Endothelial cell of umbilical vein (primary cell): ENCODE results near the gene SDSL. TPM values are rescaled to one million over a fixed set of nuclear protein-coding genes. Genes with fewer than 3 reads are reported as not detected.

ENCODE experiments used
- BruUV-seq: library from RNA; stranded (reverse); fragments of 400-500 nt; replicated peaks from 2 replicates; lab custom pipeline; 2021; lab: Mats Ljungman, UMichigan
- CTCF ChIA-PET: fragments of 300-600, 350-600 bp; sonication (Branson Sonifier 250); formaldehyde crosslinking; loops from one replicate; lab custom pipeline; 2021; ENCODE audit warnings: antibody characterized with exemption, inconsistent platforms; lab: Charles Lee
- POLR2A ChIA-PET: fragments of 300-600, 350-600 bp; sonication (Branson Sonifier 250); formaldehyde crosslinking; loops from one replicate; lab custom pipeline; 2021; ENCODE audit warnings: antibody characterized with exemption, inconsistent platforms; lab: Charles Lee
- DNase-seq: peaks from one replicate; pipeline ENCODE4 v3.0.0-alpha.2; 2011; ENCODE audit warnings: low read depth, low spot score
- FAIRE-seq: peaks from 2 replicates; lab custom pipeline; 2011; peaks lifted over from hg19 to GRCh38; lab: Jason Lieb, UNC
- H2AFZ ChIP-seq: 2 replicates; pipeline ENCODE4 v1.6.0; 2012; ENCODE audit warnings: low read depth, low read length, control low read depth, inconsistent platforms
- H3K27ac ChIP-seq: 2 replicates; pipeline ENCODE4 v1.5.1; 2011; ENCODE audit warnings: low read depth, mild to moderate bottlenecking, control low read depth, low read length, moderate library complexity; ENCODE audit not compliant: insufficient read depth
- H3K27me3 ChIP-seq, 2 experiments: 2 replicates each; pipeline versions ENCODE4 v1.6.0 to v1.6.1; 2011; ENCODE audit warnings: low read length in 2 of 2, mixed read lengths in 1 of 2; ENCODE audit not compliant: control insufficient read depth in 2 of 2, insufficient read depth in 2 of 2
- H3K36me3 ChIP-seq, 2 experiments: 2 replicates in 1 of 2; 3 replicates in 1 of 2; pipeline ENCODE4 v1.5.1; 2011; ENCODE audit warnings: low read length in 2 of 2, mild to moderate bottlenecking in 1 of 2, moderate library complexity in 1 of 2; ENCODE audit not compliant: control insufficient read depth in 2 of 2, insufficient read depth in 2 of 2; ENCODE audit errors: extremely low read depth in 1 of 2
- H3K4me1 ChIP-seq: 3 replicates; pipeline ENCODE4 v1.5.1; 2011; ENCODE audit warnings: mild to moderate bottlenecking, low read length; ENCODE audit not compliant: control insufficient read depth, insufficient read depth; ENCODE audit errors: extremely low read depth
- H3K4me2 ChIP-seq: 2 replicates; pipeline ENCODE4 v1.6.1; 2011; ENCODE audit warnings: low read length, control low read depth, mixed read lengths; ENCODE audit not compliant: insufficient read depth
- H3K4me3 ChIP-seq, 3 experiments: fragments of 200-600 bp in 1 of 3; sonication (generic), shearing (Covaris generic) in 1 of 3; replicated peaks in 1 of 3; 2 replicates each; pipeline ENCODE4 v1.5.1; 2011 to 2016; ENCODE audit warnings: control low read depth in 3 of 3, low read length in 3 of 3, mild to moderate bottlenecking in 2 of 3, inconsistent platforms in 1 of 3, low read depth in 1 of 3, moderate library complexity in 1 of 3; ENCODE audit not compliant: insufficient read depth in 1 of 3
- H3K79me2 ChIP-seq: 2 replicates; pipeline ENCODE4 v1.6.0; 2012; ENCODE audit warnings: low read length, inconsistent platforms; ENCODE audit not compliant: control insufficient read depth, insufficient read depth
- H3K9ac ChIP-seq: replicated peaks from 2 replicates; pipeline ENCODE3; 2011; ENCODE audit warnings: low read length, control low read depth; ENCODE audit not compliant: insufficient read depth; ENCODE audit errors: extremely low read depth
- H3K9me1 ChIP-seq: replicated peaks from 3 replicates; pipeline ENCODE4 v1.6.0; 2011; ENCODE audit warnings: mild to moderate bottlenecking, low read length; ENCODE audit not compliant: control insufficient read depth, insufficient read depth; ENCODE audit errors: extremely low read depth
- H3K9me3 ChIP-seq: replicated peaks from 2 replicates; pipeline ENCODE4 v1.5.1; 2012; ENCODE audit warnings: low read length, inconsistent platforms; ENCODE audit not compliant: control insufficient read depth, insufficient read depth
- H4K20me1 ChIP-seq: replicated peaks from 2 replicates; pipeline ENCODE3; 2011; ENCODE audit warnings: mild to moderate bottlenecking, low read length; ENCODE audit not compliant: control insufficient read depth, insufficient read depth; ENCODE audit errors: extremely low read depth
- EZH2 ChIP-seq: IDR thresholded peaks from 2 replicates; pipeline ENCODE4 v1.6.1; 2012; ENCODE audit warnings: borderline replicate concordance, low read depth, mild to moderate bottlenecking, moderate library complexity, low read length, inconsistent platforms; ENCODE audit not compliant: severe bottlenecking
- FOS ChIP-seq: IDR thresholded peaks from 2 replicates; pipeline ENCODE4 v1.6.1; 2011; ENCODE audit warnings: mild to moderate bottlenecking, low read length, moderate library complexity, borderline replicate concordance; ENCODE audit not compliant: insufficient read depth
- GATA2 ChIP-seq: IDR thresholded peaks from 2 replicates; pipeline ENCODE4 v1.7.0; 2011; ENCODE audit warnings: low read depth, mild to moderate bottlenecking, moderate library complexity, mixed read lengths, low read length; ENCODE audit not compliant: insufficient read length, insufficient read depth
- JUN ChIP-seq: IDR thresholded peaks from 2 replicates; pipeline ENCODE4 v1.6.1; 2011; ENCODE audit warnings: borderline replicate concordance, low read depth; ENCODE audit not compliant: insufficient read length, insufficient read depth
- MYC ChIP-seq: IDR thresholded peaks from one replicate; pipeline ENCODE4 v1.6.1; 2011; ENCODE audit warnings: mild to moderate bottlenecking, low read depth, low read length
- POLR2A ChIP-seq: IDR thresholded peaks from 2 replicates; pipeline ENCODE4 v1.6.1; 2012; ENCODE audit warnings: low read depth, mild to moderate bottlenecking, control low read depth, low read length
- POLR2AphosphoS5 ChIP-seq: IDR thresholded peaks from 2 replicates; pipeline ENCODE4 v1.6.1; 2012; ENCODE audit warnings: low read depth, mild to moderate bottlenecking, control low read depth, low read length, moderate library complexity; ENCODE audit not compliant: insufficient read depth
- dilution Hi-C: fragments of 300-500 bp; cut with MboI; formaldehyde crosslinking; loops from one replicate; pipeline ENCODE4 v1.15.0; 2019; ENCODE audit warnings: low sequenced_read_pairs; ENCODE audit not compliant: extremely low pct_ligation_motif_present
- intact Hi-C: fragments of 100-400 bp; cut with micrococcal nuclease; formaldehyde crosslinking; loops from one replicate; pipeline ENCODE4 v1.10.0; 2022
- polyA plus RNA-seq, 4 experiments: library from polyadenylated mRNA; depleted of rRNA in 3 of 4; stranded (reverse) in 3 of 4; unstranded in 1 of 4; fragments of >200 nt; gene quantifications; 2 replicates each; pipeline versions ENCODE4 v1.2.1 to v1.2.3, GENCODE V29; 2011 to 2012; ENCODE audit warnings: missing spikeins in 1 of 4
- total RNA-seq: library from RNA; stranded (reverse); gene quantifications from 2 replicates; pipeline ENCODE4 v1.2.3, GENCODE V29; 2021
- TF ChIP-seq, protein P1 (sequence below), 2 donors: IDR thresholded peaks; 1 replicate in 1 of 2; 2 replicates in 1 of 2; pipeline ENCODE4 v1.5.1; 2011; ENCODE audit warnings: low read length in 2 of 2, mild to moderate bottlenecking in 2 of 2, moderate library complexity in 2 of 2, control low read depth in 1 of 2, inconsistent platforms in 1 of 2, low read depth in 1 of 2; ENCODE audit not compliant: insufficient read depth in 1 of 2; ENCODE audit errors: extremely low read depth in 1 of 2
- TF ChIP-seq, protein P2 (sequence below): IDR thresholded peaks from 2 replicates; pipeline ENCODE4 v1.6.1; 2011; ENCODE audit not compliant: insufficient read depth, insufficient read length

SDSL gene
- total and polyA plus RNA-seq, 2 donors (not counting 3 experiments of a cell fraction or from before 2014, with no cell fraction given) = 5.7 to 16.9 TPM

- intact Hi-C loops (no loop called here), dilution Hi-C loops (no loop called here)
- no peaks in the 10 kb centered on the region for H4K20me1 ChIP-seq
- H3K4me1 ChIP-seq = no peaks in the 10 kb centered on the region
- no peaks in the 10 kb centered on the region for H3K36me3 ChIP-seq
- H3K79me2 ChIP-seq = no peaks in the 10 kb centered on the region
- no peaks in the 10 kb centered on the region for H3K9me1 ChIP-seq
- DNase-seq = no peak
- H3K27ac ChIP-seq = no peak overlapping the region
- BruUV-seq = no TSS peak
- no peak for FAIRE-seq
- ChIA-PET CTCF (interaction anchor here (1.0 to 2.0 kb wide), 2 partner anchors 11 to 12 kb away, joined by 3 to 14 read pairs; no protein-coding TSS in a partner anchor), POLR2A (interaction anchor here (1.0 kb wide), 1 partner anchor 279 kb away, joined by 6 read pairs; no protein-coding TSS in a partner anchor)
- H3K9ac ChIP-seq = no peak overlapping the region
- no peak for TF ChIP-seq JUN
- TF ChIP-seq POLR2AphosphoS5 = no peak
- TF ChIP-seq, protein P1, sequence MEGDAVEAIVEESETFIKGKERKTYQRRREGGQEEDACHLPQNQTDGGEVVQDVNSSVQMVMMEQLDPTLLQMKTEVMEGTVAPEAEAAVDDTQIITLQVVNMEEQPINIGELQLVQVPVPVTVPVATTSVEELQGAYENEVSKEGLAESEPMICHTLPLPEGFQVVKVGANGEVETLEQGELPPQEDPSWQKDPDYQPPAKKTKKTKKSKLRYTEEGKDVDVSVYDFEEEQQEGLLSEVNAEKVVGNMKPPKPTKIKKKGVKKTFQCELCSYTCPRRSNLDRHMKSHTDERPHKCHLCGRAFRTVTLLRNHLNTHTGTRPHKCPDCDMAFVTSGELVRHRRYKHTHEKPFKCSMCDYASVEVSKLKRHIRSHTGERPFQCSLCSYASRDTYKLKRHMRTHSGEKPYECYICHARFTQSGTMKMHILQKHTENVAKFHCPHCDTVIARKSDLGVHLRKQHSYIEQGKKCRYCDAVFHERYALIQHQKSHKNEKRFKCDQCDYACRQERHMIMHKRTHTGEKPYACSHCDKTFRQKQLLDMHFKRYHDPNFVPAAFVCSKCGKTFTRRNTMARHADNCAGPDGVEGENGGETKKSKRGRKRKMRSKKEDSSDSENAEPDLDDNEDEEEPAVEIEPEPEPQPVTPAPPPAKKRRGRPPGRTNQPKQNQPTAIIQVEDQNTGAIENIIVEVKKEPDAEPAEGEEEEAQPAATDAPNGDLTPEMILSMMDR (IDR thresholded peaks at IDR 0.05; ENCODE audit: extremely low read depth in 1 of 2, insufficient read depth in 1 of 2, low read depth in 1 of 2, low read length in 2 of 2) = no peak
- no peak for TF ChIP-seq GATA2
- TF ChIP-seq FOS = no peak
- TF ChIP-seq EZH2 = no peak
- no peak for TF ChIP-seq POLR2A
- TF ChIP-seq, protein P2, sequence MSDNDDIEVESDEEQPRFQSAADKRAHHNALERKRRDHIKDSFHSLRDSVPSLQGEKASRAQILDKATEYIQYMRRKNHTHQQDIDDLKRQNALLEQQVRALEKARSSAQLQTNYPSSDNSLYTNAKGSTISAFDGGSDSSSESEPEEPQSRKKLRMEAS = no peak
- no peak for TF ChIP-seq MYC
- no peak overlapping the region for H2AFZ ChIP-seq
- H3K4me2 ChIP-seq = no peak overlapping the region
- H3K9me3 ChIP-seq = no peaks in the 10 kb centered on the region
- no peak overlapping the region for H3K4me3 ChIP-seq
- no peaks in the 10 kb centered on the region for H3K27me3 ChIP-seq
Observed at GRCh38 chr12:113413488-113413939, 8.7 kb upstream of the SDSL start.
